K562 (cell line): ENCODE measurements around the gene PNP.
"Not testable (repeated sequence)": the region's sequence is repeated elsewhere in the genome, so short reads cannot be mapped to it uniquely, and the experiment has no call there.

Source experiments
- ARID3A ChIP-seq: IDR thresholded peaks from 2 replicates; pipeline ENCODE4 v1.6.1; 2012; ENCODE audit warnings: low read depth, low read length, improper control_type of control experiment, borderline replicate concordance
- ATF3 ChIP-seq, 2 experiments: fragments of 450-650 bp in 1 of 2; sonication (generic) in 1 of 2; formaldehyde crosslinking in 1 of 2; IDR thresholded peaks in 1 of 2; conservative IDR thresholded peaks in 1 of 2; 2 replicates each; pipeline versions ENCODE4 v1.6.1 to v1.8.1; 2016 to 2023; ENCODE audit warnings: mild to moderate bottlenecking in 2 of 2, moderate library complexity in 2 of 2, inconsistent platforms in 1 of 2, missing genetic modification reagents in 1 of 2
- BCLAF1 ChIP-seq, 2 experiments: fragments of 450-650 bp in 1 of 2; IDR thresholded peaks; 2 replicates each; pipeline ENCODE4 v1.6.1; 2011 to 2017; ENCODE audit warnings: low read depth in 2 of 2, antibody characterized with exemption in 1 of 2, borderline replicate concordance in 1 of 2, low read length in 1 of 2, mild to moderate bottlenecking in 1 of 2, mixed read lengths in 1 of 2; ENCODE audit not compliant: control insufficient read depth in 1 of 2
- CTBP1 ChIP-seq: fragments of 450-650 bp; IDR thresholded peaks from 2 replicates; pipeline ENCODE4 v1.6.1; 2016; ENCODE audit warnings: borderline replicate concordance
- CTCF ChIP-seq, 3 experiments: IDR thresholded peaks in 2 of 3; conservative IDR thresholded peaks in 1 of 3; 2 replicates each; pipeline ENCODE4 v1.5.1; 2011 to 2012; ENCODE audit warnings: low read length in 3 of 3, mild to moderate bottlenecking in 3 of 3, control low read depth in 2 of 3, improper control_type of control experiment in 1 of 3, inconsistent platforms in 1 of 3, low read depth in 1 of 3, mixed read lengths in 1 of 3, moderate library complexity in 1 of 3; ENCODE audit not compliant: insufficient read depth in 2 of 3
- EZH2 ChIP-seq: IDR thresholded peaks from 2 replicates; pipeline ENCODE4 v1.6.1; 2012; ENCODE audit warnings: low read depth, mild to moderate bottlenecking, inconsistent platforms, low read length, borderline replicate concordance
- FIP1L1 ChIP-seq: fragments of 200-400 bp; formaldehyde crosslinking; IDR thresholded peaks from 2 replicates; pipeline ENCODE4 v1.6.1; 2018; ENCODE audit warnings: mild to moderate bottlenecking, low read depth, low read length; ENCODE audit not compliant: poor library complexity, severe bottlenecking
- NFRKB ChIP-seq: fragments of 450-650 bp; IDR thresholded peaks from 2 replicates; pipeline ENCODE4 v1.6.1; 2016; ENCODE audit warnings: low read depth
- POLR2A ChIP-seq: fragments of 450-650 bp; conservative IDR thresholded peaks from 2 replicates; pipeline ENCODE4 v1.6.1; 2016
- RB1 ChIP-seq: fragments of 450-650 bp; IDR thresholded peaks from 2 replicates; pipeline ENCODE4 v1.6.1; 2017; ENCODE audit warnings: low read depth, mild to moderate bottlenecking
- RBM17 ChIP-seq: fragments of 200-400 bp; formaldehyde crosslinking; IDR thresholded peaks from 2 replicates; pipeline ENCODE4 v1.6.1; 2017; ENCODE audit warnings: low read depth, mild to moderate bottlenecking, low read length, borderline replicate concordance
- RCOR1 ChIP-seq, 2 experiments: IDR thresholded peaks; 2 replicates each; pipeline ENCODE4 v1.6.1; 2012; ENCODE audit warnings: low read depth in 2 of 2, low read length in 2 of 2, borderline replicate concordance in 1 of 2, improper control_type of control experiment in 1 of 2
- ZBTB12 ChIP-seq: fragments of 250-450 bp; sonication (Bioruptor Pico); IDR thresholded peaks from 2 replicates; pipeline ENCODE4 v1.4.0; 2020

GRCh38 chr14:20507537-20507936 lies 38.3 kb downstream of the PNP start:
- not testable (repeated sequence) for TF ChIP-seq RCOR1 (IDR thresholded peaks at IDR 0.05; ENCODE audit: borderline replicate concordance in 1 of 2, low read depth in 2 of 2, low read length in 2 of 2); ATF3 (IDR thresholded peaks at IDR 0.05); ATF3 (CRISPR knock-in tag; conservative IDR thresholded peaks at IDR 0.05); CTCF (IDR thresholded peaks at IDR 0.05 in 2 of 3, conservative IDR thresholded peaks at IDR 0.05 in 1 of 3; ENCODE audit: insufficient read depth in 2 of 3, low read depth in 1 of 3, low read length in 3 of 3); ARID3A; CTBP1; FIP1L1; BCLAF1 (IDR thresholded peaks at IDR 0.05; ENCODE audit: borderline replicate concordance in 1 of 2, control insufficient read depth in 1 of 2, low read depth in 2 of 2, low read length in 1 of 2); RB1; RBM17; ZBTB12 (CRISPR knock-in tag); POLR2A; EZH2; NFRKB
